HG03175 (cell line): ENCODE results near the gene CDCP1.
"Not testable (repeated sequence)": the region's sequence is repeated elsewhere in the genome, so short reads cannot be mapped to it uniquely, and the experiment has no call there.

Experiments
- ATAC-seq: cut with Tn5 transposase; IDR thresholded peaks from one replicate; pipeline ENCODE4 v1.9.1; 2021; ENCODE audit warnings: mild to moderate bottlenecking, moderate library complexity; ENCODE audit not compliant: unreplicated experiment

Gene CDCP1

GRCh38 chr3:45060165-45060892 lies 85.8 kb downstream of the CDCP1 start:
- ATAC-seq: no peak

- no peak for ATAC-seq
Observed at GRCh38 chr3:45059132-45059531, 87.0 kb downstream of the CDCP1 start.

- ATAC-seq: no peak
Observed at GRCh38 chr3:45057557-45057956, 88.6 kb downstream of the CDCP1 start.

GRCh38 chr3:45056608-45057301 lies 89.4 kb downstream of the CDCP1 start:
- no peak for ATAC-seq

GRCh38 chr3:45055411-45056143 lies 90.6 kb downstream of the CDCP1 start:
- ATAC-seq: no peak

- no peak for ATAC-seq
Observed at GRCh38 chr3:45055032-45055410, 91.2 kb downstream of the CDCP1 start.

GRCh38 chr3:45054196-45054857 lies 91.9 kb downstream of the CDCP1 start:
- no peak for ATAC-seq

- not testable (repeated sequence) for ATAC-seq
Observed at GRCh38 chr3:45053805-45054195, 92.4 kb downstream of the CDCP1 start.

GRCh38 chr3:45051685-45052084 lies 94.5 kb downstream of the CDCP1 start:
- no peak for ATAC-seq

- no peak for ATAC-seq
Observed at GRCh38 chr3:45049807-45050206, 96.4 kb downstream of the CDCP1 start.

GRCh38 chr3:45048244-45048643 lies 97.9 kb downstream of the CDCP1 start:
- no peak for ATAC-seq

GRCh38 chr3:45043728-45044299 lies 102.4 kb downstream of the CDCP1 start:
- no peak for ATAC-seq

GRCh38 chr3:45042162-45042561 lies 104.0 kb downstream of the CDCP1 start:
- ATAC-seq: no peak

GRCh38 chr3:45041666-45042065 lies 104.5 kb downstream of the CDCP1 start:
- no peak for ATAC-seq

- ATAC-seq: peak; percentile 66
Observed at GRCh38 chr3:45037720-45038455, 108.3 kb downstream of the CDCP1 start.

GRCh38 chr3:45035441-45036301 lies 110.5 kb downstream of the CDCP1 start:
- ATAC-seq: no peak

GRCh38 chr3:45034612-45035252 lies 111.4 kb downstream of the CDCP1 start:
- peak; percentile 47 for ATAC-seq

GRCh38 chr3:45033791-45034190 lies 112.4 kb downstream of the CDCP1 start:
- ATAC-seq: no peak
